Panc1 (cell line): ENCODE results near the gene CRIP1.

Experiments used
- CTCF ChIP-seq: fragments of 450-650 bp; IDR thresholded peaks from 2 replicates; pipeline ENCODE4 v1.5.1; 2017; ENCODE audit warnings: mild to moderate bottlenecking
- POLR2AphosphoS5 ChIP-seq: IDR thresholded peaks from 2 replicates; pipeline ENCODE4 v1.6.1; 2012; ENCODE audit warnings: mild to moderate bottlenecking, low read depth, low read length, moderate library complexity
- REST ChIP-seq, 2 experiments: IDR thresholded peaks; 2 replicates each; pipeline ENCODE4 v1.6.1; 2011 to 2012; ENCODE audit warnings: low read depth in 2 of 2, control low read depth in 1 of 2, low read length in 1 of 2, mild to moderate bottlenecking in 1 of 2, moderate library complexity in 1 of 2; ENCODE audit not compliant: insufficient read depth in 1 of 2
- SIN3A ChIP-seq: IDR thresholded peaks from 2 replicates; pipeline ENCODE4 v1.6.1; 2012; ENCODE audit warnings: low read depth, mild to moderate bottlenecking, low read length, moderate library complexity, borderline replicate concordance; ENCODE audit not compliant: insufficient read depth
- TCF7L2 ChIP-seq: IDR thresholded peaks from 2 replicates; pipeline ENCODE4 v1.6.1; 2011; ENCODE audit warnings: mild to moderate bottlenecking, low read depth, low read length, inconsistent platforms

- TF ChIP-seq CTCF, result no peak
- TF ChIP-seq SIN3A, result no peak
- no peak for TF ChIP-seq REST (IDR thresholded peaks at IDR 0.05; ENCODE audit: insufficient read depth in 1 of 2, low read depth in 2 of 2, low read length in 1 of 2)
- no peak for TF ChIP-seq POLR2AphosphoS5
- no peak for TF ChIP-seq TCF7L2
These were observed 26.6 kb upstream of the CRIP1 start for GRCh38 chr14:105460116-105460515.
